Ammon's horn (tissue), 1 donor: ENCODE data around the gene CANT1.
A peak's percentile ranks its signal among the peaks of the same experiment; 100 is the strongest.

Source experiments
- DNase-seq: peaks from one replicate; pipeline ENCODE4 v3.0.0-alpha.2; 2016; ENCODE audit warnings: low spot score

The CANT1 gene

GRCh38 chr17:79009397-79010303, at the start of gene CANT1:
Gene CANT1 (minus strand): TSS chr17:79009764. CDS start chr17:78997622, 12,142 bp downstream.
- DNase-seq, result peak; percentile 83

DNA sequence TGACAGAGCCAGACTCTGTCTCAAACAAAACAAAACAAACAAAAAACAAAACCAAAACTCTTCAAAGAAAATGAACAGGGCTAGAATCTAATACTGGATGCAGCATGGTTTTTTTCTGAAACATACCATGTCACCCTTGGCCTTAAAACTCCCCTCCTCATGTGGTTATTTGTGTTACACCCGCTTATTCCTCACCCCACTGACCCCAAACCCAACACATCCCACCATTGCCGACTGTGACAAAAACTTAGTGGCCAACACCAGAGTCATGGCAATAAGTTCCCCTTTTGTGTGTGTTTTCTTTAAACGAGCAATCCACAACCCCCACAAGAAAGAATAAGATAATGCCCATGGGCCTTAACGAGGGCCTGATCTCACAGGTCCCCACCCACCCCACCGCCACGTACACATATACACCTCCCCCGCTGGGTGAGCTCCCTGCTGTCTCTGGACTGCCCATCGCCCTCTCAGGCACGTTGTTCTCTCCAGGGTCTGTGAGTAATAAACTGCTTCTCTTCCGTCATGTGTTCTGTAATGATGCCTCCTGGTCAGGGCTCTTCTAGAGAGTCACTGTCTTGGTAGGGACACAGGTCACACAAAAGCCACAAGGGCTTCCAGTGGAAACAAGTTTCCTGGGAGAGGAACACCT, 48.3 kb upstream of the CANT1 start:
- DNase-seq, result no peak

DNA sequence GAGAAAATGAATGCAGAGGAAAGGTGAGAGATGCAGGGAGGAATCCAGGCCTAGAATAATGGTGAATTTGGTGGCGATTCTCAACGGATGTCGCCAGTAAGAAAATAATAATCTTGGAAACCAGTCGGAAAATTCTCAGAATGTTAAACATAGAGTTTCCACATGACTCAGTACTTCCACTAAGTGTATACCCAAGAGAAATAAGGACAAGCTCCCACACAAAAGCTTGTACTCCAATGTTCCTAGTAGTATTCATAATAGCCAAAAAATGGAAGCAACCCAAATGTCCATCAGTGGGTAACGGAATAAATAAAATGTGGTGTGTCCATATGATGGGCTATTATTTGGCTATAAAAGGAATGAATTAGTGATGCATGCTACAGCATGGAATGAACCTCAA, 45.6 kb upstream of the CANT1 start:
- DNase-seq, result no peak

DNA sequence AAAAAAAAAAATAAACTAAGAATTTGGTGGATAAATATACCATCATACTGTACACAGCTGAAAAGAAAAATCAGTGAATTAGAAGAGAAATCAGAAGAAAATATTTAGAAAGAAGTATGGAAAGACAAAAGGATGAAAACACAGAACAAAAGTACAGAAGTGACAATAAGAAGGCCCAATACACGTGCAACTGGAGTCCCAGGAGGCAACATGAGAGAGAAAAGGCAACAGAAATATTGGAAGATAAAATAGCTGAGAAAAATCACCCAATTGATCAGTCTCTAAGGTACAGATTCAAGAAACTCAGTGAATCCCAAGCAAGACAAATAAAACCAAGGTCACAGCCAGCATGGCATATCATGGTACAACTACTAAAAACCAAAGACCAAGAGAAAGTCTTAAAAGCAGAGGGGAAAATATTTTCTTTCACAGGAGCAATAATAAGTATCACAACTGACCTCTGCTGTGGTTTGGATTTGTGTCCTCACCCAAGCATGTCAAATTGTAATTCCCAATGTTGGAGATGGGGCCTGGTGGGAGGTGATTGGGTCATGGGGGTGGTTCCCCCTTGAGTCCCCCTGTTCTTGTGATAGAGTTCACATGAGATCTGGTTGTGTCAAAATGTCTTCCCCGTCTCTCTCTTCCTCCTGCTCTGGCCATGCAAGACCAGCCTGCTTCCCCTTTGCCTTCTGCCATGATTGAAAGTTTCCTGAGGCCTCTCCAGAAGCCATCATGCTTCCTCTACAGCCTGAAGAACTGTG, 44.8 kb upstream of the CANT1 start:
- DNase-seq, result no peak

DNA sequence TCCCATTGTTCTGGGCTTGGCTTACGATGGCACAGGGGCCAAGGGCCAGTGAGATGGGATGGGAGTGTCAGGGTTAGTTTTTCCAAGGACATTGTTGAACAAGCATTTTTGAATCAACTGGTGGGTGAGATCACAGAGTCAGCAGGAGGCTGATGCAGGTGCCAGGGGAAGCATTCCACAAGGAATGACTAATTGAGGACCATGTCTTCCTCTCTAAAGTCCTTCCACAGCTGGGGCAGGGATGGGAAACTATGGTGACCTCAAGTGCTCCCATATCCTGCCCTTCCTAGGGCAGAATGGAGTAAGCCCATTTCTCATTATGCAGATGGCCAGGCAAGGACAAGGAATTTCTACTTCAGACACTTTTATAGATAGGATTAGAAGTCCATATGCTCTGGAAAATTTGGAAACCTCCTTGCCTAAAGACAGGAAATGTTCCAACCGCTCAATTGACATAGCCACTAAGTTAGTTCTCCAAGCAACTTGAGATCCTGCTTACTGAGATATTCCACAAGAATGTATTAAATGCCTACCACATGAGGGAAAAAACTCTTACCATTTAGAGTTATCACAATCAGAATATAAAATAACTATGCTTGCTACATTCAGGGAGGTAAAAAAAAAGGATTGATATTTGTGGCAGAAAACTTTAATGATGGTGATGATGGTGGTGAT, 43.8 kb upstream of the CANT1 start:
- DNase-seq, result no peak

GRCh38 chr17:79052131-79052530, 42.6 kb upstream of the CANT1 start:
- no peak for DNase-seq

DNA sequence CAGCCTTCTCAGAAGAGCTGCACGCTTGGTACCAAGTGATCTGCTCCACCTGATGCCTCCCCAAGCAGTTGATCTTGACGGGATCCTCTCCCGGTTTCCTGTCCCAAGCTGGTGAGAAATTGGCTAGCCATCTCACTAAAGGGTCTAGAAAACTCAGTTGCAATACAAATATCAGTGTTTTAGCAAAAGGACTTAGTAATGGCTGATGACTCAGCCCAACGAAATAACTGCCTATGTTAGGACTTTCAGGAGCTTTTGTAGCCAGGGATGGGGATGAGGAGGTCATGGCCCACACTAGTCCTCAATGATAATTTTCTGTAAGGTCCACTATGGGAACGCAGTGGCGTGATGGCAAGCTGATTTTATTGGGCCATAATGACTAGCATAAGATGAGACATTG, 41.7 kb upstream of the CANT1 start:
- DNase-seq, result no peak

- no peak for DNase-seq
Observed at GRCh38 chr17:79050551-79050950, 41.0 kb upstream of the CANT1 start.

- no peak for DNase-seq
Observed at GRCh38 chr17:79049821-79050220, 40.3 kb upstream of the CANT1 start.

- no peak for DNase-seq
Observed at GRCh38 chr17:79048826-79049755, 39.5 kb upstream of the CANT1 start.

GRCh38 chr17:79047923-79048825, 38.6 kb upstream of the CANT1 start:
- no peak for DNase-seq

- DNase-seq, result no peak
Observed at GRCh38 chr17:79047291-79047920, 37.8 kb upstream of the CANT1 start.

DNA sequence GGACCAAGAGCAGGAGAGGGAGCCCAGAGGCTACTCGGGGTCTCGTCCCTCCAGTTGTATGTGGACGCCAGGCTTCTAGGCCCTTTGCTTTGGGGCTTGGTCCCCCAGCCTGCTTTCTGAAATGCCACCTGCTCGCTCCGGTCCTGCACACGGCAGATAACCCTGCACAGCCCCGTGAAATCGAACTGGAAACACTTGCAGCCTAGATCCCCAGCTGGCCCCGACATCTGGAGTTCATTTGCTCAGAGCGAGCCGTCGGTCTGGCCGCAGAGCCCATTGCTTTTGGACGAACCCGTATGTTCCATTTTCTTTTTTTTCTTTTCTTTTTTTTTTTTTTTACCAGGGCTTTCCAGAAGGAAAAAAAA, 37.3 kb upstream of the CANT1 start:
- DNase-seq, result no peak

DNA sequence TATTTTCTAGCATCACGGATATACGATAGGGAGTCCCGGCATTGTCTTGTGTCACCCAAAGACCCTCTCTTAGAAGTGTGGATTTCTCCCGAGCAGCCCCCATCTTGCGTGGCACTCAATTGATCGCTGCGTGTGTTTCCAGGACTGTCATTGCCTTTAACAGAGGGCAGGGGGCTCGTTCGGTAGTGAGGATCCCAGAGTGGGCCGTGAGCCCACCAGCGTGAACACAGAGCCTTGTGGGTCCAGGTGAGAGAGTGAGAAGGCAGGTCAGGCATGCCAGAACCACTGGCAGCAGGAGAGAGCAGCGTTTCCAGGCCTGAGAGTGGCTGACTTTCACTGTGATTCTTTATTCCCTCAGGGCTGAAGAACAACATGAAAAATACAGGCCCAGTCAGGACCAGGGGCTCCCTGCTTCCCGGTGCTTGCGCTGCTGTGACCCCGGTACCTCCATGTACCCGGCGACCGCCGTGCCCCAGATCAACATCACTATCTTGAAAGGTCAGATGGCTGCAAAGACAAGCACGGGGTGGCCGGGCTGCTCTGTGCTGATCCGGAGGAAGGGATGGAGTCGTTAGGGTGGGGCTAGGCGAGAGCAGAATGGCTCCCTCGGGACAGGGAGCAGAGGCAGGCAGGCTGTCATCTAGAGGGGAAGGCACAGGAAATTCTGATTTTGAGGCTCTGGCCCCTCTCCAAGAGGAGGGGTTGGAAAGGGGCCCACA, 36.8 kb upstream of the CANT1 start:
- no peak for DNase-seq

- peak; percentile 83 for DNase-seq
Observed at GRCh38 chr17:79045842-79046196, 36.3 kb upstream of the CANT1 start.

DNA sequence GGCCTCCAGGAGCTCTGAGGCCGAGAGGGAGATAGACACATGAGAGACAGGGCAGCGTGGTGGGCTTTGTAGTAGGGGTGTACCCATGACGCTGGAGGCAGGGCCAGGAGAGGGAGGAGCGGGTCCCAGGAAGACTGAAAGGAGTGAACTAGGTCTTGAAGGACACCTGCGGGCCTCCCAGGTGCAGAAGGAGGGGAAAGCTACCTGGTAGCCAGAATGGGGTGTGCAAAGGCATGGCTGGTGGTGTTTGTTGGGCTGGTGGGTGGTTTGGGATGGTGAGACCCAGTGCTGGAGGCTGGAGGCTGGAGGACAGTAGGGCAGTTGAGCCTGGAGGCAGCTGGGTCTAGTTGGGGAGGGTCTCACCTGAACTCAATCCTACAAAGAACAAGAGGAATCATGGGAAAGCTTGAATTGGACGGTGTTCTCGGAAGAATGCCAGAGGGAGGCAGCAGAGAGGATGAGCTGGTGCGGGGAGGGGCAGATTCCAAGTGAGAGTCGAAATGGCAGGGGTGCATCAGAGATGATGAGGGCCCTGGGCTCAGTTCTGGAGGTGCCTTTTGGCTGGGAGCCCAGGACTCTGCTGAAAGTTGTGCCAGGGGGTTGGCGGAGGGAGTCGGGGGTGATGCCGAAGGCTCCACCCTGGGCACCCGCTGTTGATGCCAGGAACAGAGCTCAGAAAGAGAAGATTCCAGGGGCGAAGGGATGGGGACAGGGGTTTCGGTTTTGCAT, 35.6 kb upstream of the CANT1 start:
- no peak for DNase-seq

GRCh38 chr17:79044462-79044861, 34.9 kb upstream of the CANT1 start:
- no peak for DNase-seq

DNA sequence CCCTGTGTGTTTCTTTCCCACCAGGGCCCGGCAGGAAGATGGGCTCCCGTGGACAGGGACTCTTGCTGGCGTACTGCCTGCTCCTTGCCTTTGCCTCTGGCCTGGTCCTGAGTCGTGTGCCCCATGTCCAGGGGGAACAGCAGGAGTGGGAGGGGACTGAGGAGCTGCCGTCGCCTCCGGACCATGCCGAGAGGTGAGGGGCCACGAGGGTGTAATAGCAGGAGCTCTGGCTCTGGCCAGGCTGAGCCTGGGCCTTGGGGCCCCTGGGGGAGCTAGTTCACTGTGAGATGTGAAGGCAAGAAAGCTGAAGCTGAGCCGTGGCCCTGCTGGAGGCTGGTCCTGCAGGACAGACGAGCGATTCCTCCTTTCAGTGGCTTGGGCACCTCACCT, 34.4 kb upstream of the CANT1 start:
- no peak for DNase-seq
